T-helper 1 cell treated with Interleukin-12 subunit alpha and Interleukin-12 subunit beta and Interleukin-4 antibody, amounts not matched to agents 30 μg/mL and 1 μg/mL, for 36 hours (primary cell): ENCODE measurements around the gene GNL2.
A peak's percentile ranks its signal among the peaks of the same experiment; 100 is the strongest.
"Not testable (repeated sequence)": the region's sequence is repeated elsewhere in the genome, so short reads cannot be mapped to it uniquely, and the experiment has no call there.

Experiments
- H3K27ac Mint-ChIP-seq: one replicate; pipeline ENCODE4 v1.8.0; 2021; ENCODE audit warnings: mild to moderate bottlenecking, mixed read lengths
- H3K27me3 Mint-ChIP-seq: one replicate; pipeline ENCODE4 v1.8.0; 2021; ENCODE audit warnings: low read depth, mixed read lengths
- H3K36me3 Mint-ChIP-seq: one replicate; pipeline ENCODE4 v1.8.0; 2021; ENCODE audit warnings: low read depth, mixed read lengths
- H3K4me1 Mint-ChIP-seq: one replicate; pipeline ENCODE4 v1.8.0; 2021; ENCODE audit warnings: low read depth, mixed read lengths
- H3K4me3 Mint-ChIP-seq: one replicate; pipeline ENCODE4 v1.8.0; 2021; ENCODE audit warnings: mild to moderate bottlenecking, moderate library complexity, mixed read lengths
- H3K9me3 Mint-ChIP-seq: one replicate; pipeline ENCODE4 v1.8.0; 2021; ENCODE audit warnings: mixed read lengths

GNL2 gene

GRCh38 chr1:37518929-37519328 is 76.8 kb downstream of the GNL2 start:
- H3K9me3 Mint-ChIP-seq, H3K36me3 Mint-ChIP-seq, H3K27me3 Mint-ChIP-seq: not testable (repeated sequence)
- H3K27ac Mint-ChIP-seq, result peak overlapping the region; percentile 75
- H3K4me1 Mint-ChIP-seq, result peaks cover 21% of the 10 kb centered on the region
- H3K4me3 Mint-ChIP-seq, result peak overlapping the region; percentile 76

DNA sequence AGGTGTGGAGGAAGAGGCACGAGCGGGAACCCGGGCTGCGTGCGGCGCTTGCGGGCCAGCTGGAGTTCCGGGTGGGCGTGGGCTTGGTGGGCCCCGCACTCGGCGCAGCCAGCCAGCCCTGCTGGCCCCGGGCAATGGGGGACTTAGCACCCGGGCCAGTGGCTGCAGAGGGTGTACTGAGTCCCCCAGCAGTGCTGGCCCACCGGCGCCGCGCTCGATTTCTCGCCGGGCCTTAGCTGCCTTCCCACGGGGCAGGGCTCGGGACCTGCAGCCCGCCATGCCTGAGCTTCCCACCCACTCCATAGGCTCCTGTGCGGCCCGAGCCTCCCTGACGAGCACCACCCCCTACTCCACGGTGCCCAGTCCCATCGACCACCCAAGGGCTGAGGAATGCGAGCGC is 77.5 kb downstream of the GNL2 start:
- H3K4me3 Mint-ChIP-seq, H3K27ac Mint-ChIP-seq, H3K9me3 Mint-ChIP-seq, H3K36me3 Mint-ChIP-seq, H3K27me3 Mint-ChIP-seq: not testable (repeated sequence)
- H3K4me1 Mint-ChIP-seq, result peaks cover 27% of the 10 kb centered on the region

DNA sequence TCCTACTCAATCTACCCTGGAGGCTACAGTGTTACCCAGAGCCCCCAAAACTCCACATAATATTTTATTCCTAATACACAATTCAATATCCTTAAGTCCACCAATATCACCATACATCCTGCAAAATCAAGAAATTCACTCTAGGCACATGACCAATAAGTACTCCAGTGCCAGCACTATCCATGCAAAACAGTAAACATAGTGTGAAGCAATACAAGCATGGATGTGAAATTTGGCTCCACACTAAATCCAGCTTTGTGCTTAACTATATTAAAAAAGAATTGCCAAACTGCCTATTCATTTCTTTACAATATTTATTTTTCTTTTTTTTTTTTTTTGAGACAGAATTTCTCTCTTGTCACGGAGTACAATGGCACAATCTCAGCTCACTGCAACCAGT is 78.2 kb downstream of the GNL2 start:
- Mint-ChIP-seq H3K9me3 (no peaks in the 10 kb centered on the region), H3K4me3 (no peak overlapping the region), H3K36me3 (peaks cover 7% of the 10 kb centered on the region), H3K27me3 (no peaks in the 10 kb centered on the region), H3K4me1 (peaks cover 31% of the 10 kb centered on the region), H3K27ac (no peak overlapping the region)
